DND-41 (cell line): Measurements from ENCODE around the gene IKZF5.
A peak's percentile ranks its signal among the peaks of the same experiment; 100 is the strongest.

Experiments used
- ATAC-seq: fragments of 200-7000 bp; cut with Tn5 transposase; 3 replicates; pipeline ENCODE4 v1.9.1; 2021; ENCODE audit warnings: low read depth; ENCODE audit not compliant: insufficient read depth
- DNase-seq: peaks from one replicate; pipeline ENCODE4 v3.0.0-alpha.2; 2020
- H2AFZ ChIP-seq: 2 replicates; pipeline ENCODE4 v1.6.0; 2012; ENCODE audit warnings: low read depth, low read length
- H3K27ac ChIP-seq: 2 replicates; pipeline ENCODE4 v1.5.1; 2012; ENCODE audit warnings: low read length, inconsistent platforms
- H3K27me3 ChIP-seq: fragments of 200-600 bp; sonication (generic); 2 replicates; pipeline ENCODE4 v1.6.0; 2012; ENCODE audit warnings: low read length, mild to moderate bottlenecking, inconsistent platforms; ENCODE audit not compliant: insufficient read depth, poor library complexity
- H3K36me3 ChIP-seq: 2 replicates; pipeline ENCODE4 v1.5.1; 2012; ENCODE audit warnings: low read length, inconsistent platforms; ENCODE audit not compliant: insufficient read depth
- H3K4me1 ChIP-seq: 2 replicates; pipeline ENCODE4 v1.5.1; 2012; ENCODE audit warnings: mild to moderate bottlenecking, low read length; ENCODE audit not compliant: insufficient read depth
- H3K4me2 ChIP-seq: 2 replicates; pipeline ENCODE4 v1.6.0; 2012; ENCODE audit warnings: mild to moderate bottlenecking, moderate library complexity, low read length, inconsistent platforms; ENCODE audit not compliant: insufficient read depth
- H3K4me3 ChIP-seq, 2 experiments: fragments of 200-600 bp in 1 of 2; shearing (Covaris generic) in 1 of 2; 2 replicates each; pipeline ENCODE4 v1.5.1; 2012 to 2016; ENCODE audit warnings: inconsistent platforms in 2 of 2, low read length in 2 of 2, mild to moderate bottlenecking in 2 of 2, low read depth in 1 of 2, moderate library complexity in 1 of 2
- H3K79me2 ChIP-seq: 2 replicates; pipeline ENCODE4 v1.6.0; 2012; ENCODE audit warnings: low read length, inconsistent platforms; ENCODE audit not compliant: insufficient read depth
- H3K9ac ChIP-seq: 2 replicates; pipeline ENCODE4 v1.6.0; 2012; ENCODE audit warnings: low read depth, mild to moderate bottlenecking, inconsistent platforms, low read length, moderate library complexity
- H3K9me3 ChIP-seq: 2 replicates; pipeline ENCODE4 v1.5.1; 2012; ENCODE audit warnings: low read length, moderate library complexity, mild to moderate bottlenecking, inconsistent platforms; ENCODE audit not compliant: insufficient read depth, severe bottlenecking
- H4K20me1 ChIP-seq: 2 replicates; pipeline ENCODE4 v1.6.0; 2012; ENCODE audit warnings: low read length; ENCODE audit not compliant: insufficient read depth
- CTCF ChIP-seq: IDR thresholded peaks from 2 replicates; pipeline ENCODE4 v1.5.1; 2012; ENCODE audit warnings: borderline replicate concordance, low read length, moderate library complexity, mild to moderate bottlenecking; ENCODE audit not compliant: poor library complexity, severe bottlenecking; ENCODE audit errors: extremely low read depth
- EZH2 ChIP-seq: IDR thresholded peaks from 3 replicates; pipeline ENCODE4 v1.6.1; 2012; ENCODE audit warnings: borderline replicate concordance, low read depth, mild to moderate bottlenecking, moderate library complexity, low read length, inconsistent platforms; ENCODE audit not compliant: severe bottlenecking

Gene IKZF5

GRCh38 chr10:123024540-123024939 is 15.9 kb upstream of the IKZF5 start:
- Histone ChIP-seq H3K4me3 (no peak overlapping the region), H3K36me3 (no peaks in the 10 kb centered on the region), H3K27ac (no peak overlapping the region), H3K9me3 (no peaks in the 10 kb centered on the region), H4K20me1 (no peaks in the 10 kb centered on the region), H2AFZ (no peak overlapping the region), H3K4me2 (no peak overlapping the region), H3K79me2 (no peaks in the 10 kb centered on the region), H3K27me3 (no peaks in the 10 kb centered on the region), H3K4me1 (no peaks in the 10 kb centered on the region), H3K9ac (no peak overlapping the region)
- ATAC-seq, result no peak
- DNase-seq, result no peak
- TF ChIP-seq CTCF (no peak), EZH2 (no peak)

DNA sequence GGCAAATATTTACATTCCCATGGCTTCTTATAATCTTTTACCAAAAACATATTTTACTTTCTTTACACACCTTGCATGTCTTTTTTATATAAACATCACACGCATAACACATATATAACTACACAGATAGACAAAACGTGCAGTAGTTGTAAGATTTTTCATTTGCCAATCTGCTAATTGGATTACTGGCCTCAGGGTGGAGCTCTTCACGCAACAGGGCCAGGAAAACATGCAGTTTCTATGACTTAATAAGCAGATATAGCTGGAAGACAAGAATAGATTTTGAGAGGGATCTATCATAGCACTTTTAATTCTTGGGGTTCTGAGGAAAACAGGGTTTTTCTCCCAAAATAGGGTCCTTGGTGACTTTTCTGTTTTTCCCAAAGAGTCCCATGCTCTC is 12.9 kb upstream of the IKZF5 start:
- ATAC-seq, result no peak

GRCh38 chr10:123019941-123020703 is 11.5 kb upstream of the IKZF5 start:
- no peak overlapping the region for H3K27ac ChIP-seq
- ATAC-seq (no peak), DNase-seq (no peak)
- no peaks in the 10 kb centered on the region for H3K79me2 ChIP-seq
- H3K4me2 ChIP-seq, result no peak overlapping the region
- TF ChIP-seq CTCF (no peak), EZH2 (no peak)
- H3K9ac ChIP-seq, result no peak overlapping the region
- H3K9me3 ChIP-seq, result no peaks in the 10 kb centered on the region
- H3K4me3 ChIP-seq, result no peak overlapping the region
- no peaks in the 10 kb centered on the region for H3K27me3 ChIP-seq
- no peaks in the 10 kb centered on the region for H3K4me1 ChIP-seq
- H3K36me3 ChIP-seq, result no peaks in the 10 kb centered on the region
- no peak overlapping the region for H2AFZ ChIP-seq
- H4K20me1 ChIP-seq, result no peaks in the 10 kb centered on the region; the same call in 1 of the 2 replicates

More for the DNA sequence above, 12.9 kb upstream of the IKZF5 start:
- Histone ChIP-seq H3K9me3 (no peaks in the 10 kb centered on the region), H3K79me2 (no peaks in the 10 kb centered on the region), H3K4me2 (no peak overlapping the region), H3K4me1 (no peaks in the 10 kb centered on the region), H2AFZ (no peak overlapping the region), H3K36me3 (no peaks in the 10 kb centered on the region), H3K27ac (no peak overlapping the region), H4K20me1 (no peaks in the 10 kb centered on the region; the same call in 1 of the 2 replicates), H3K9ac (no peak overlapping the region), H3K27me3 (no peaks in the 10 kb centered on the region), H3K4me3 (no peak overlapping the region)
- no peak for DNase-seq
- TF ChIP-seq CTCF (peak; percentile 56), EZH2 (no peak)

GRCh38 chr10:123019264-123019663 is 10.7 kb upstream of the IKZF5 start:
- H3K9ac ChIP-seq, result no peak overlapping the region
- H3K4me3 ChIP-seq, result no peak overlapping the region
- DNase-seq, result no peak
- H3K27ac ChIP-seq, result no peak overlapping the region
- H3K9me3 ChIP-seq, result no peaks in the 10 kb centered on the region
- no peaks in the 10 kb centered on the region; the same call in 1 of the 2 replicates for H4K20me1 ChIP-seq
- H3K4me1 ChIP-seq, result no peaks in the 10 kb centered on the region
- H3K27me3 ChIP-seq, result no peaks in the 10 kb centered on the region
- TF ChIP-seq EZH2 (no peak), CTCF (no peak)
- no peak overlapping the region for H3K4me2 ChIP-seq
- H2AFZ ChIP-seq, result no peak overlapping the region
- H3K79me2 ChIP-seq, result no peaks in the 10 kb centered on the region
- H3K36me3 ChIP-seq, result no peaks in the 10 kb centered on the region
- no peak for ATAC-seq
